CMK (cell line): ENCODE measurements around the gene ACAP3.
A peak's percentile ranks its signal among the peaks of the same experiment; 100 is the strongest.

ENCODE experiments used
- DNase-seq: peaks from one replicate; pipeline ENCODE4 v3.0.0-alpha.2; 2010; ENCODE audit warnings: low read depth

Gene ACAP3

DNA sequence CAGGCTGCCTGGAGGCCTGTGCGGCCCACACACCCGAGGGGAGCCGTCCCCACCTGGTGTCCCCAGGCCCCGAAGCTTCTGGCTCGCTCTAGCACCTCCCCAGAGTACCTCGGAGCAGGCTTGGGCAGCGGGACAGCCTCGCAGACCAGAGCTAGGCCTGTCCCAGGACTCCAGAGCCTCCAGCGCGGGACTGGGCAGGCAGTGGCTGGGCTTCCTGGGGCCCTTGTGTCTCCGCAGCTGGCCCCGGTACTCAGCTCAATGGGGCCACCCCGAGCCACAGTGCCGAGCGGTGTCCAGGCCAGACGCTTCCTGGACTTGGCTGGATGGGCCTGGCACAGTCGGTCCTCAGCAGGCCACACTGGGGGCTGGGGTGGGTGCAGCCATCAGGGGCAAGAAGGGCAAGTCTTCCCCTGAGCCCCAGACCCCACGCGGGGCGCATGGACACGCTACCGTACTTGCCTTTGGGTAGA is 22.6 kb downstream of the ACAP3 start:
- no peak for DNase-seq

DNA sequence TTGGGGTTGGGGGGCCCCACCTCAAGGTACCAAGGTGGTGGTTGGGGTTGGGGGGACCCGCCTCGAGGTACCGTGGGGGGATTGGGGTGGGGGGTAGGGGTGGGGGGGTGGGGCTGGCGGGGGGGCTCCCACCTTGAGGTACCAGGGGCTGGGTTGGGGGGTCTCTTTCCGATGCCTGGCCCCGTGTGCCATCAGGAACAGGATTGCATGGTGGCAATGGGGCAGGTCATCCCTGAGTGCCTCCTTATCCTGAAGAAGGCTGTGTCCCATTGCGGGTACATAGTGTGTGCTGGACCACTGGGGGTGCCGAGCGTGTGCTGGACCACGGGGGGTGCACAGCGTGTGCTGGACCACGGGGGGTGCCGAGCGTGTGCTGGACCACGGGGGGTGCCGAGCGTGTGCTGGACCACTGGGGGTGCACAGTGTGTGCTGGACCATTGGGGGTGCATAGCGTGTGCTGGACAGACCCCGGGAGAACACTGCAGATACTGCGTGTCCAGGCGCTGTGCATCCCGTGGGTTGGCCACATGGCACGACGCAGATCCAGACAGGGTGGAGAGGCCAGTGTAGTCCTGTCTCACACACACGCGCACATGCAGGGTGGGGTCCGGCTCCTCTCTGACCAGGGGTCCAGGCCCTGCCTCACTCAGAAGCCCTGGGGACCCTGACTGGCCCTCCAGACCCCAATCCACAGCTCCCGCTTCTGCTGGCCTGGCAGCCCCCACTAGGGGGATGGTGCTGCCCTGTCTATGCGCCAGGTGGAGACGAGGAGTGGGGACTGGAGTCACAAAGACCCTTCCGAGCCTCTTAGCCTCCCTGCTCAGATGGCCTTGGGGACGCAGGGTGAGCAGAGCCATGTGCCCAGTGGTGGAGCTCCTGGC is 23.3 kb downstream of the ACAP3 start:
- DNase-seq: no peak

DNA sequence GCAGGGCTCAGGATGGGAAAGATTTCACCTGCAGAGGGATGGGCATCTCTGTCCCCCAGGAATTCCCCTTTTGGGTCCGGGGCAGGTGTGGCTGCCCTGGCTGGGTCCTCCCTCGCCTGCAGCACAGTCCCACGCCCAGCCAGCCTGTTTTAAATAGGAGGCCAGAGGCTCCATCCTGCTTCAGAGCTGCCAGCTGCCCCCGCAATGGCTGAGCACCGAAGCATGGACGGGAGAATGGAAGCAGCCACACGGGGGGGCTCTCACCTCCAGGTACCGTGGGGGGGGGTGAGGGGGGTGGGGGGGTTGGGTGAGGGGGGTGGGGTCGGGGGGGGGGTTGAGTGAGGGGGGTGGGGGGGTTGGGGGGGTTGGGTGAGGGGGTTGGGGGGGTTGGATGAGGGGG is 23.9 kb downstream of the ACAP3 start:
- DNase-seq: no peak

DNA sequence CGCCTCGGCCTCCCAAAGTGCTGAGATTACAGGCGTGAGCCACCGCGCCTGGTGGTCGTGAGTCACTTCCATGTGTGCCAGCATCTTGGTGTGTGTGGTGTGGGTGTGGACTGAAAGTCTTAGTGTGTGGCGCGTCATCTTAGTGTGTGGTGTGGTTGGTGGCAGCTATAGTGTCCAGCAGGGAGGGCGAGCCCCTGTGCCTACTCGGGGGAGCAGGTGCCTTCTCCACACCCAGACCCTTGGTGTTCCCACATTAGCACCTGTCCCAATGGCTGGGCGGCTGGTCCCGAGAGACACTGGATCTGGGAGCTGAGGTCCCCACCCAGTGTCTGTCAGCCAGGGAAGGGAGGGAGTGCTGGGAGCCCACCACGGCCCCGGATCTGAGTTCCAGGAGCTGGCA is 24.7 kb downstream of the ACAP3 start:
- DNase-seq: no peak

DNA sequence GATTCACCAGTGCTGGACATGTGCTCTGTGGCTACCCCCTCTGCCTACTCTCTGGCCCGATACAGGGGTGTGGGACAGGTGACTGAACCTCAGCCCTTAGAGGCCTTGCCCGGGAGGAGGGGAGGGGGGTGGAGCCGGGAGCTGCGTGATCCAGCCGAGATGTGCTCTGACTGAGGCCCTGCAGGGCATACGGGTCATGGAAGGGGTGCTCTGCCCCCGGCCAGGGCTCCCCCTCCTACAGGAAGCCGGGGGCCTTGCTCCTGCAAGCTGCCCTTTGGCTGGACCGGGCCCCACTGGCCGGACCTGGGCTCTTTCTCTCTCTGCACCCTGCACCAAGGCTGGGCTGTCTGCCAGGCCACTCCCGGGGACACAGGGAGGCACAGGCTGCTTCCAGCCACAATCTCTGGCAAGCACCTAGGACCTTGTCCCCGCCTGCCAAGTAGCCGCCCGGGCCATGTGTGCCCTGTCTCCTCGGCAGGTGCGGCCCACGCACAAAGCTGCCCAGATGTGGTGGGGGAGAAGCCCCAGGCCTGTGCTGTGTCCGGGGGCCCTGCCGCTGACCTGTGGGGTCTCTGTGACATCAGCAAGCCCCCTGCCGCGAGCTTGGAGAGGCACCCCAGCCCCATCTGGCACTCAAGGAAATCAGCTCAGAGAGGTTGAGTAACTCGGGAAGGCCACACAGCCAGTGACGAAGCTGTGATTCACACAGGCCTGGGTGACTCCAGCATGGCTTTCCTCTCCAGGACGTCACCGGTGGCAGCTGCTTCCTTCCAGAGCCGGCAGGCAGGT is 26.0 kb downstream of the ACAP3 start:
- no peak for DNase-seq

DNA sequence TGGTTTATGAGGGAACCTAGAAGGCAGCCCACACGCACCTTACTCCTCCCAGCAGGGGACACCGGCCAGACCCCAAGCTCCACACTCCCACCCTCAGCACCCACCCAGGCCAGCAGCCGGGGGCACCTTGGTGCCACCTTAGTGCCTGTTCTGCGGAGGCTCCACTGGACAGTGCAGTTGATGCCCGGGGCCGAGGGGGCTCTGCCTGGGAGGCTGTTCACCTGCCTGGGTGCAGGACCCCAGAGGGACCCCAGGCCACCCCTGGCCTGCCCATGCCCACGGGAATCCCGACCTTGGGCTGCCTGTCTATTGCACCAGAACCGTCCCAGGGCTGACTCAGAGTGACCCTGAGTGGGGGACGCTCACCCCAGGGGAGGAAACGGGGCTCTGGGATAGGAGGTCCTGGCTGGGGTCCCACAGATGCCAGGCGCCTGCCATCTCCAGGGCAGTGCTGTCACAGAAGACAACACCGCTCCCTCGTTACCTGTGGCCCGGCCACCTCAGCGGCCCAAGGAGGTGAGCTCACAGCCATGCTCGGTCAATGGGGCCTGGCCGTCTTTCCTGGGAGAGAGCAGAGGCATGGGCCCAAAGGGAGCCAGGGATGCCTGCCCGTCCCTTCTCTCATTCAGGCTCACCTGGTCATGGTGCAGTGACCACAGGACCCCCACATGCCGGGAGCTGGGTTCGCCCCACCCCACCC is 26.8 kb downstream of the ACAP3 start:
- DNase-seq: no peak

DNA sequence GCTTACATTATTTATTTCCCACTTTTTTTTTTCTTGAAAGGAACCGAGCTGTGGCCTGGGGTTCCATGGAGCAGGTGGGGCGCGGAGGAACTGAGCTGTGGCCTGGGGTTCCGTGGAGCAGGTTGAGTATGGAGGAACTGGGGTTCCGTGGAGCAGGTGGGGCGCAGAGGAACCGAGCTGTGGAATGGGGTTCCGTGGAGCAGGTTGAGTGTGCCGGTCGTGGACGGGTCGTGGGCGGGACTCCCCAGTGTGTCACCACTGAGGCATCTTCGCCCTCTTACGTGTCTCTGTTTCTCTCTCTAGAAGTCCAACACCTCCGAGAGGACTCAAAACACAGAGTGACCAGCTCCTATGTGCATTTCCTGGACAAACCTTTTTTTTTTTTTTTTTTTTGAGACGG is 28.7 kb downstream of the ACAP3 start:
- no peak for DNase-seq

DNA sequence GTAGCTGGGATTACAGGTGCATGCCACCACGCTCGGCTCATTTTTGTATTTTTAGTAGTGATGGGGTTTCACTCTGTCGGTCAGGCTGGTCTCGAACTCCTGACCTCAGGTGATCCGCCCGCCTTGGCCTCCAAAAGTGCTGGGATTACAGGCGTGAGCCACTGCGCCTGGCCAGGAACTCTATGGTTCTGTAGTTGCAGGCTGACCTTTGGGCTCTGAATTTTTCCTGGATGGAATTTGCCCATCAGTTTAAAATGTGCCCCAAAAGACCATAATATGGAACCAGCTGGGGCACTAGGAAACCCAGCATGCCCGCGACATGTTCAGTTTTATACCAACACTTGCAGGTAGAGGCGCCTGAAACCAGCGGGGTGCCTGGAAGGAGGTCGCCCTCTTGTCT is 29.1 kb downstream of the ACAP3 start:
- no peak for DNase-seq

DNA sequence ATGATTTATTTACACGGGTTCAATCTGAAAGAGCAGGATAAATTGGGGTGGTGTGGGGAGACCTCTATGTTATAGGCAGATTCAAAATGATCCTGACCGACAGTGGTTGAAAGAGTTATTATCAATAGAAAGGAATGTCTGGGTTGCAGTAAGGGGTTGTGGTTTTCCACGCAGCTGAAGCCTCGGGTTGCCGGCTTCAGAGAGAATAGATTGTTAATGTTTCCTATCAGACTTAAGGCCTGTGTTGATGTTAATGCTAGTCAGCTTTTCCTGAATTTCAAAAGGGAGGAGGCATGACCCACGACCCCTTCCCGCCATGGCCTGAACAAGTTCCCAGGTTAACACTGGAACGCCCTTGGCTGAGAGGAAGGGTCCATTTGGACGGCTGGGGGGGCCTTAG is 31.9 kb downstream of the ACAP3 start:
- DNase-seq: no peak

DNA sequence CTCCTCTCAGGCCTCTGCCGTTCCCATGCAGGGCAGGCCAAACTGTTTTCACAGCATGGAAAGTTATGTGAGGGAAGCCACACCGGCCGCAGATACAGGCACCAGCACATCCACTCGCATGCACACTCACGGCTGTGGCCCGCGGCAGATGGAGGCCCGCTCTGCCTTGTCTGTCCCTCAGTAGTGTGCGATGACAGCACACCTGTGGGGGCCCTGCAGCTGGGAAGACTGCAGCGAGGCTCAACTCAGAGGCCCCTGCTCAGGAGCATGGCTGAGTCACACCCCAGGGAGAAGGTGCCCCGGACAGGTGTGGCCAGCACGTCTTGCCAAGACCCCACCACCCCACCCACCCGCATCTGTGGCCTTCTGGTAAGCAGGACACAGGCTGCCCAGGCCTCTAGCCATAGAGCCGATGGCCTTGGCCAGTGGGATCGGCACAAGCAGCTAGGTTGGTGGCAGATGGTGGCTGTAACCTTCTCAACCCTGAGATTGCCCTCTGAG is 32.7 kb downstream of the ACAP3 start:
- no peak for DNase-seq

DNA sequence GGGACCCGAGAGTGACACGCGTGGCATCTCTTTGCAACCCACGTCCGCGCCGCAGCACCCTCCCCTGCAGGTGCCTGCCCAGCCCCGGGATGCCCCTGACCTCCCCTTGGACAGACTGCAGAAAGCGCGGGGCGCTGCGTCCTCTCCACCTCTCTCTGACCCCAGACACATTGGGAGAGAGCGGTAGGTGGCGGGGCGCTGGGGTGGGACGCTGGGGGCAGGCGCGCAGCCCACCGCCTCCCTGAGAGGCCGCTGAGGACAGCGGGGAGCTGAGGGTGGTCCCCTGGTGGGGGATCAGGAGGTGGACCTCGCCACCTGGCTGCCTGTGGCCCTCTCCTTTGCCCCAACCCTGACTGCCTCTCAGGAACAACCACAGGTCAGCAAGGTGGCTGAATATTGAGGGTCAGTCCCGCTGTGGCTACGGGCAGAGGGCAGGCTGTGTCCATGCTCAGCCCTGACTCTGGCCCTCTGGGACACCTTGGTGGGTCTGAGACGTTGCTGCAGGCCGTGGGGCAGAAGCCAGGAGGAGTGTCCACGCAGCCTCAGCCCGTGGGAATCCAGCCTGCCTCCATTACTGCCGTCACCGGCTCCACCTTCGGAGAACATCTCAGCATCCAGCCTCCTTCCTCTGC is 33.3 kb downstream of the ACAP3 start:
- DNase-seq: no peak

DNA sequence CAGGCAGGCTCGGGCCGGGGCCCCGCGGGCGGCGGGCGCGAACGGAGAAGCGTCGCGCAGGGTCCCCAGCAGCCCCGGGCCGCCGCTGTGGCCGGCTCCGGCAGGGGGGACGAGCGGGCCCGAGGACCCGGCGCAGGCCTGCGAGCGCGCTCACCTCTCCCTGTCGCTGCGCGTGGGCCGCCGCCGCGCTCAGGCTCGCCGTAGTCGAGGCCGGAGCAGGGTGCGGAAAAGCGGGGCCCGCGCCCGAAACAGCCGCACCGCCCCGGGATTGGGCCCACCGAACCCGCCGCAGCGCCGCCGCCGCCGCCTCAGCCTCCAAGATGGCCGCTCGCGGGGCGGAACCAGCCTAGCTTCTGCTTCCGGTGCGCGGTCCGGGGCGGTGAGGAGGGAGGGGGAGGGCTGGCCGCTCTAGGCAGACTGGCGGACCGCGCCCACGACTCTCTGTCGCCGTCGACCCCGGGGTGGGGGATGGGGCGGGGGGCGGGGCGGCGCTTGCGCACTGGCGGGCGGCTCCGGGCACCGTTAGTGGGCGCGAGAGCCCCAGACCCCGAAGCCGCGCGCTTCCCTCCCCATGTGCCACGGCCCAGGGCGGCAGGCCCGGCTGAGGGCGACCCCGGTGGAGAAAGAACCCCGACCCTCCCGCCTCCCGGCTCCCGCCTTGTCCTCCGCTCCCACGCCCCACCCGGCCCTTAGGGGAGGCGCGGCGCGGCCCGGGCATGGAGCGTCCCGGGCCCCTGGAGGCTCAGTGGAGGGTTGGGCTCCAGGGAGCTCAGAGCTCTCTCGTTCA is 34.0 kb downstream of the ACAP3 start, which contains the start of gene UBE2J2:
Gene UBE2J2 (minus strand): TSS at position 343 of the 787 bp plus-strand sequence. CDS start 5,862 bp downstream, outside the sequence.
- peak; percentile 92 for DNase-seq

DNA sequence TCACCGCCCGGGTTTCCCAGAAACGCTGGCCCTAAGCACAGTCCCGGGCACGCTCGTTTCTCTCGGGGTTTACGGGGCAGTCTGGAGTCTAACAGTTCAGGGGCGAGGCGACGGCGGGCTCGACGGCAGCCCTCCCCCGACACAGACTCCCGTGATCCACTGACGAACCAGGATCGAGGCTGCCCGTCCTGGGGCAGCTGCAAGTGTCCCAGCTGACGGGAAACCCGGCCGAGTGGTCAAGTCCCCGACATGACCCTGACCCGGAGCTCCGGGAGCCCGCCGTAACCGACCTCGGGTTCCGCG is 34.6 kb downstream of the ACAP3 start:
- no peak for DNase-seq

DNA sequence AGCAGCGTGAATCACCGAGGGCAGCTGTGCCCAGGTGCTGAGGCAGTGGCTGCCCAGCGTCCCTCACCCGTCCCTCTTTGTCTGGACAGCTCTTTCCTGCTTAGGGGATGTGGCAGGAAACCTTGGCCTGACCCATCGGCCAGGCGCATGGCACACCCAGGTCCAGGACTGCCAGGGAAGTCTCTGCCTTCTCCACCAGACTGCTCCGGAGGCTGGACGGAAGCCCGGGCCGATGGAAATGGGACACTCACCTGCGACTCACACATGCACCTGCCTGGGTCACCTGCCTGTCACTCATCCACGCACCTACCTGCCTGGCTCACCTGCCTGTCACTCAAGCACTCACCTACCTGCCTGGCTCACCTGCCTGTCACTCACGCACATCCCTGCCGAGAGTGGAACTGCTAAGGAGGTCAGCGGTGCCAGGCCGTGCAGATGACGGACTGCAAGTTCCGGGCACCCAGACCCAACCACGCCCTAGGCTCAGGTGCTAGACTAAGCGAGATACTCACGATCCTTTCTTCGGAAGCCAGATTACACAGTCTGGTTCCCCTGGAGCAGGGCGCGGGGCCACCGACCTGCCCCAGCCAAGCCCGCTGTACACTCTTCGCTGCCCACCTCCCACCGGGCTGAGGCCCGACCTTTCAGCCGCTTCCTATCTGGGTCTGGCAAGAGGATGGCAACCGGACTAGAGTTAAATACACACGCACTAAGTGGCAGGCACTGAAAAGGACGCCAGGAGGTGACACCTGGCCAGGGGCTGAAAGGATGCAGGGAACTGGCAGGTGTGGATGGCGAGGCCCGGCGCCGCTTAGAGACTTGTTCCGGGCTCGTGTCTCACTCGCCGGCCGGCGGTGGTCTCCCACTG is 35.2 kb downstream of the ACAP3 start:
- no peak for DNase-seq

DNA sequence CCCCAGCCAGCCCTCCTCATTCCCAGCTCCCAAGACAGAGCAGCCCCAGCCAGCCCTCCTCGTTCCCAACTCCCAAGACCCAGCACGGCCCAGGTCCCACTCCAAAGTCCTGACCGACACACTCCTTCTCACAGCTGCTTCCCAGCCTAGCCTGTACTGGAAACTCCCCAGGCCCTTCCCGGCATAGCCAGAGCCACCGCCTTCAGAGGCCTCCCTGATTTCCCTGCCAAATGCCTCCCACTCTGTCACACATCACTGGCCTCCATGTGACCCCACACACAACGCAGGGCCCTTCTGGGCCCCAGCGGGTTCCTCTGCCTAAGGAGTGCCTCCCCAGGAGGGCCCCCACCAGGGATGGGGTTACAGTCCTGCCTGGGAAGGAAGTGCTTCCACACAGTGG is 36.9 kb downstream of the ACAP3 start:
- no peak for DNase-seq

DNA sequence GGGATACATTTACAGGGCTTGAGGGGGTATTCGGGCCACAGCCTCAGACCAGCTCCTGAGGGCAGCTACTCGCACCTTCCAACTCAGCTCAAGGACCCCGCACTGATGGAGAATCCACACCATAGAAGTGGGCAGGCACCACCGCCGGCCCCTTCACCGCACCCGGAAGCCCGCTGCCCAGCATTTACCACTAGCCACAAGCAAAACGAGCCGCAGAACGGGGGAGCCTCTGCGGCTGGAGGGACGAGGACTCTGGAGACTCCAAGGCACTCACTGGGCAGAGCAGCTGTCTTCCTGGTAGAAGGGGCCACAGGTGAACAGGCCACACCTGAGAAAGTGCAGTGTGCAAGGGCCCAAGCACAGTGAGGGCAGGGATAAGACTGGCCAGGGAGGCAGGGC is 39.4 kb downstream of the ACAP3 start:
- no peak for DNase-seq

DNA sequence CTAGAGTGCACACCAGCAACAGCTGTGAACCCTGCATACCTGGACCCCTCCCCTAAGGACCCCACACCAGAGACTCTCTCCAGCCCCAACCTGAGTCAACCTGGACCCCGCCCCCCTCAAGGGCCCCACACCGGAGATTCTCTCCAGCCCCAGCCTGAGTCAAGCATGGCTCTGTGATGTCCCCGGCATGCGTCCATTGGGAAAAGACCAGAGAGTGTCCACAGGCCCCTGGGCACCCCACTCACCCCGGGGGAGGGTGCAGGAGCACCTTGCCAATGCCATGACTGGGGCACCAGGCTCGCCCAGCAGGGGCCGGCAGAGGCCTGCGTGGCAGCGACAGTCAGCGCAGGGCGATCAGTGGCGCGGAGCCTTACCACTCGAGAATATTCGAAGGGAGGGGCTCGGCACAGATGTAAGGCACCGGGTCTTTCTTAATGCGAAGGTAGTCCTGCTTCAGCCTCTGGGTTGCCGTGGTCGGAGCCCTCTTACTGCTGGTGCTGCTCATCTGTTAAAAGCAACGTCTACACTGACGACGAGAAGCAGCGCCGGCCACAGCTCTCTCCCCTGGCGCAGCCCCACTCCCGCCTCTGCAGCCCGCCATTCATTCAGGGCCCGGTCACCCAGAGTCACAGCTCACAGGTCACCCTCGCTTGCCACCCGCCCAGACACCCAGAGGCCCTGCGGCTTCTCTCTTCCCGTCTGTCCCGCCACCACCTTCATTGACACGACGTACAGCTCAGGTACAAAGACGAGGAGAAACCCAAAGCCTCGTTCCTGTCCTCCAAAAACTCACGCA is 40.0 kb downstream of the ACAP3 start:
- DNase-seq: no peak

DNA sequence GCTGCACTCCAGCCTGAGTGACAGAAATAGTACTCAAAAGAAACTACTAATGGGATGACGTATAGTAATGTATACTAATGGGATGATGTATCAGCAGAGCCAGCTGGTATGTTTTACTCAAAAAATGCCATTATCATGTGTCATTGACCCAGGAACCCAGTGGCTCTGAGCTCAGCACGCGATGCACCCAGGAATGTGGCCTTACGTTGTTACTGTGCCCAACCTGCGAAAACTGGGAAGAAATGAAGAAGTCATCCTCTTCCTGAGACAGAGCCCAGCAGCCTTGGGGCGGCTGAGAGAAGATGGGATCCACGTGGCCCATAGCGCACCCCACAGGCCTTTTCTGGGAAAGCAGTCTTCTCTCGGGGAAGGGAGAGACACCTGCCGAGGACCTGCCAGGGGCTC is 42.9 kb downstream of the ACAP3 start:
- no peak for DNase-seq

DNA sequence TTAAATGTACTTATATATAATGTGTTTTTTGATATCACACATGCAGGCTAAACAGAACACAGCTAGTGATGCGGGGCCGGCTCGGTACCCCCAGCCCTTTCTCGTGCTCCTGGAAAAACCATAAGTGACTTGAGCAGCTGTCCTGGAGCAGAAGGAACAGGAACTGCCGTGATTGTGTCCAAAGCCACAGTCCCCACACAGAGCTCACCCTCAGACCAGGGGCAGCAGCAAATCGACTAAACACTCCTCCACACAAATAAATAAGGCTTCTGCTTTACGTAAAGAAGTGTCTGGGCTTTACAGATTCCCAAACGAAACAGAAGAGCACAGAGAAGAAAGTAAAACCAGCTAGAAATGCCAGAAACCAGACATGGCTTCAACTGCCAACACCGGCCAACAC is 43.7 kb downstream of the ACAP3 start:
- no peak for DNase-seq
